Mucosa of rectum (tissue), 2 donors: ENCODE data around the gene C2orf92.
"Not testable (repeated sequence)": the region's sequence is repeated elsewhere in the genome, so short reads cannot be mapped to it uniquely, and the experiment has no call there.

Source experiments
- H3K27ac ChIP-seq, 2 donors: one replicate each; pipeline ENCODE4 v1.7.0; 2013; ENCODE audit warnings: inconsistent platforms in 2 of 2, low read depth in 2 of 2, low read length in 2 of 2
- H3K27me3 ChIP-seq, 2 donors: one replicate each; pipeline ENCODE4 v1.7.0; 2013; ENCODE audit warnings: low read length in 2 of 2; ENCODE audit not compliant: control insufficient read depth in 2 of 2, insufficient read depth in 2 of 2
- H3K36me3 ChIP-seq, 2 donors: one replicate each; pipeline ENCODE4 v1.7.0; 2013; ENCODE audit warnings: low read length in 2 of 2; ENCODE audit not compliant: control insufficient read depth in 2 of 2, insufficient read depth in 2 of 2
- H3K4me1 ChIP-seq, 2 donors: one replicate each; pipeline ENCODE4 v1.7.0; 2013; ENCODE audit warnings: low read length in 2 of 2, mild to moderate bottlenecking in 1 of 2; ENCODE audit not compliant: control insufficient read depth in 2 of 2, insufficient read depth in 2 of 2
- H3K4me3 ChIP-seq, 2 donors: one replicate each; pipeline ENCODE4 v1.7.0; 2013; ENCODE audit warnings: low read length in 2 of 2
- H3K9ac ChIP-seq, 2 donors: one replicate each; pipeline ENCODE4 v1.7.0; 2013; ENCODE audit warnings: low read length in 2 of 2, low read depth in 1 of 2, mild to moderate bottlenecking in 1 of 2
- H3K9me3 ChIP-seq, 2 donors: one replicate each; pipeline ENCODE4 v1.7.0; 2013; ENCODE audit warnings: low read length in 2 of 2; ENCODE audit not compliant: control insufficient read depth in 2 of 2
- donor health status: healthy.
- donor health status: Normal muscosa, but diverticular disease.

The C2orf92 gene

GRCh38 chr2:97702731-97703470 is 33.4 kb downstream of the C2orf92 start:
- H3K4me1 ChIP-seq: peaks cover 0 to 7% of the 10 kb centered on the region in 2 donors
- H3K4me3 ChIP-seq: no peak overlapping the region
- no peak overlapping the region for H3K9ac ChIP-seq
- no peaks in the 10 kb centered on the region for H3K36me3 ChIP-seq
- H3K9me3 ChIP-seq: no peaks in the 10 kb centered on the region
- H3K27ac ChIP-seq: no peak overlapping the region
- H3K27me3 ChIP-seq: no peaks in the 10 kb centered on the region

- no peak overlapping the region for H3K27ac ChIP-seq
- H3K9ac ChIP-seq: no peak overlapping the region
- no peaks in the 10 kb centered on the region for H3K27me3 ChIP-seq
- peaks cover 0 to 9% of the 10 kb centered on the region in 2 donors for H3K4me1 ChIP-seq
- H3K4me3 ChIP-seq: no peak overlapping the region
- no peaks in the 10 kb centered on the region for H3K9me3 ChIP-seq
- no peaks in the 10 kb centered on the region for H3K36me3 ChIP-seq
Measured at GRCh38 chr2:97703741-97704140, 34.2 kb downstream of the C2orf92 start.

GRCh38 chr2:97704989-97705388 is 35.5 kb downstream of the C2orf92 start:
- Histone ChIP-seq H3K4me3 (no peak overlapping the region), H3K9me3 (no peaks in the 10 kb centered on the region), H3K27ac (no peak overlapping the region), H3K4me1 (peaks cover 0 to 9% of the 10 kb centered on the region in 2 donors), H3K9ac (no peak overlapping the region), H3K36me3 (no peaks in the 10 kb centered on the region), H3K27me3 (no peaks in the 10 kb centered on the region)

- H3K4me3 ChIP-seq: no peak overlapping the region
- H3K27ac ChIP-seq: no peak overlapping the region
- no peak overlapping the region for H3K9ac ChIP-seq
- no peaks in the 10 kb centered on the region for H3K9me3 ChIP-seq
- H3K36me3 ChIP-seq: no peaks in the 10 kb centered on the region
- no peaks in the 10 kb centered on the region for H3K27me3 ChIP-seq
- peaks cover 0 to 9% of the 10 kb centered on the region in 2 donors for H3K4me1 ChIP-seq
Measured at GRCh38 chr2:97706112-97706511, 36.6 kb downstream of the C2orf92 start.

GRCh38 chr2:97706708-97707345 is 37.3 kb downstream of the C2orf92 start:
- H3K27ac ChIP-seq: no peak overlapping the region
- no peak overlapping the region for H3K4me3 ChIP-seq
- H3K9ac ChIP-seq: no peak overlapping the region
- peaks cover 0 to 9% of the 10 kb centered on the region in 2 donors for H3K4me1 ChIP-seq
- H3K36me3 ChIP-seq: no peaks in the 10 kb centered on the region
- no peaks in the 10 kb centered on the region for H3K9me3 ChIP-seq
- H3K27me3 ChIP-seq: no peaks in the 10 kb centered on the region

- H3K9me3 ChIP-seq: no peaks in the 10 kb centered on the region
- H3K9ac ChIP-seq: no peak overlapping the region
- no peaks in the 10 kb centered on the region for H3K27me3 ChIP-seq
- no peaks in the 10 kb centered on the region for H3K36me3 ChIP-seq
- H3K4me1 ChIP-seq: peaks cover 0 to 9% of the 10 kb centered on the region in 2 donors
- H3K4me3 ChIP-seq: no peak overlapping the region
- H3K27ac ChIP-seq: no peak overlapping the region
Measured at GRCh38 chr2:97707362-97708047, 38.0 kb downstream of the C2orf92 start.

- Histone ChIP-seq H3K27ac (no peak overlapping the region), H3K9ac (no peak overlapping the region), H3K4me1 (peaks cover under 1 to 9% of the 10 kb centered on the region in 2 donors), H3K27me3 (no peaks in the 10 kb centered on the region), H3K4me3 (no peak overlapping the region), H3K9me3 (no peaks in the 10 kb centered on the region), H3K36me3 (no peaks in the 10 kb centered on the region)
Measured at GRCh38 chr2:97708048-97708380, 38.5 kb downstream of the C2orf92 start.

- Histone ChIP-seq H3K27ac (no peak overlapping the region), H3K36me3 (no peaks in the 10 kb centered on the region), H3K4me3 (no peak overlapping the region), H3K9me3 (no peaks in the 10 kb centered on the region), H3K4me1 (peaks cover 2 to 9% of the 10 kb centered on the region in 2 donors), H3K9ac (no peak overlapping the region), H3K27me3 (no peaks in the 10 kb centered on the region)
Measured at GRCh38 chr2:97708608-97709007, 39.1 kb downstream of the C2orf92 start.

DNA sequence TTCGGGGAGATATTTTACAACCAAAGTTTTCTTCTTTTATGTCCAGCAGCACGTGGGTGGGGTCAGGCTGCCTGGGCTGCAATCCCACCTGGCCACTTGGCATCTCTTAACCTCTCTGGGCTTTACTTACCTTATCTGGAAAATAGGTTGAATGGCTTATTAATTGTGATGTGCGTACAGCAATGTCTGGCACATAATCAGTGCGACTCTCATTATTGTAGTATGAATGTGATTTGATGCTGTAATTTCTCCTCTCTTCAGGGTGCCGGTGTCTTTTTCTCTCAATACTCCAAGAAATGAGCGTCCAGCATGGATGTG is 41.8 kb downstream of the C2orf92 start:
- no peaks in the 10 kb centered on the region for H3K27me3 ChIP-seq
- H3K27ac ChIP-seq: no peak overlapping the region
- H3K4me1 ChIP-seq: peaks cover 2 to 9% of the 10 kb centered on the region in 2 donors
- no peak overlapping the region for H3K9ac ChIP-seq
- no peak overlapping the region for H3K4me3 ChIP-seq
- H3K36me3 ChIP-seq: no peaks in the 10 kb centered on the region
- H3K9me3 ChIP-seq: no peaks in the 10 kb centered on the region

GRCh38 chr2:97712175-97712574 is 42.7 kb downstream of the C2orf92 start:
- H3K9ac ChIP-seq, H3K4me1 ChIP-seq, H3K27me3 ChIP-seq, H3K36me3 ChIP-seq, H3K4me3 ChIP-seq, H3K27ac ChIP-seq, H3K9me3 ChIP-seq: not testable (repeated sequence)
